ENCODE data around the gene CCDC50. TPM values are rescaled to one million over a fixed set of nuclear protein-coding genes. Genes with fewer than 3 reads are reported as not detected.

Gene CCDC50
- total and polyA plus RNA-seq, 2 donors (not counting 3 experiments of a cell fraction or from before 2014, with no cell fraction given) = 44.4 to 137 TPM

DNA sequence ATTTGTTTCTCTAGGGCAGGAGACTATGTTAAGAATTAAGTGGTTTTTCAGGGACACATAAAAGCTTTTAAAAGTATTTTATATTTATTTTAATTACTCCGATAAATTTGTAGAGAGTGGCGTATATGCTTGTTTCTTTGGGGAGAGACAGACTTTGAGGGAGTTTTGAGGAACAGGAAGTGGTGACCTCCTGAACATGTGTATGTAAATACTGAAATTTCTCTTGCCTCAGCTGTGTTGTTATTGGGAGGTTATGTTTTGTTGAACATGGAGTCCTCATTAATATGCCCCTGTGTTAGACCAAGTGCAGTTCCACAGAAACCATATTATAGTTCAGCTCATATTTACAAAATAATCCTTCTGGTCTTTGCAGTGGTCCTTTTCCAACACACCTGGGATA lies 42.9 kb downstream of the CCDC50 start:
- ChIA-PET POLR2A (no interaction called here), CTCF (no interaction called here)
- H3K79me2 ChIP-seq (ENCODE audit: control insufficient read depth, insufficient read depth, low read length) = peaks cover 47% of the 10 kb centered on the region
- no peak overlapping the region for H2AFZ ChIP-seq (ENCODE audit: low read depth, low read length)
- intact Hi-C loops (cut with micrococcal nuclease) = no loop called here
- DNase-seq (ENCODE audit: low read depth, low spot score) (no peak), FAIRE-seq (no peak)
- no peak overlapping the region for H3K4me2 ChIP-seq (ENCODE audit: insufficient read depth, low read length)
- H3K9me1 ChIP-seq (replicated peaks; ENCODE audit: control insufficient read depth, extremely low read depth, insufficient read depth, low read length) = no peaks in the 10 kb centered on the region
- BruUV-seq (replicated peaks) = no TSS peak
- TF ChIP-seq, protein P1, sequence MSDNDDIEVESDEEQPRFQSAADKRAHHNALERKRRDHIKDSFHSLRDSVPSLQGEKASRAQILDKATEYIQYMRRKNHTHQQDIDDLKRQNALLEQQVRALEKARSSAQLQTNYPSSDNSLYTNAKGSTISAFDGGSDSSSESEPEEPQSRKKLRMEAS (IDR thresholded peaks at IDR 0.05; ENCODE audit: insufficient read depth, insufficient read length) = no peak
- TF ChIP-seq POLR2AphosphoS5 (IDR thresholded peaks at IDR 0.05; ENCODE audit: insufficient read depth, low read depth, low read length) (no peak), FOS (IDR thresholded peaks at IDR 0.05; ENCODE audit: borderline replicate concordance, insufficient read depth, low read length) (no peak), POLR2A (IDR thresholded peaks at IDR 0.05; ENCODE audit: low read depth, low read length) (no peak), JUN (IDR thresholded peaks at IDR 0.05; ENCODE audit: borderline replicate concordance, insufficient read depth, insufficient read length, low read depth) (no peak), GATA2 (IDR thresholded peaks at IDR 0.05; ENCODE audit: insufficient read depth, insufficient read length, low read depth, low read length) (no peak), EZH2 (IDR thresholded peaks at IDR 0.05; ENCODE audit: borderline replicate concordance, low read depth, low read length, severe bottlenecking) (no peak), MYC (IDR thresholded peaks at IDR 0.05; ENCODE audit: low read depth, low read length) (no peak)
- TF ChIP-seq, protein P2, sequence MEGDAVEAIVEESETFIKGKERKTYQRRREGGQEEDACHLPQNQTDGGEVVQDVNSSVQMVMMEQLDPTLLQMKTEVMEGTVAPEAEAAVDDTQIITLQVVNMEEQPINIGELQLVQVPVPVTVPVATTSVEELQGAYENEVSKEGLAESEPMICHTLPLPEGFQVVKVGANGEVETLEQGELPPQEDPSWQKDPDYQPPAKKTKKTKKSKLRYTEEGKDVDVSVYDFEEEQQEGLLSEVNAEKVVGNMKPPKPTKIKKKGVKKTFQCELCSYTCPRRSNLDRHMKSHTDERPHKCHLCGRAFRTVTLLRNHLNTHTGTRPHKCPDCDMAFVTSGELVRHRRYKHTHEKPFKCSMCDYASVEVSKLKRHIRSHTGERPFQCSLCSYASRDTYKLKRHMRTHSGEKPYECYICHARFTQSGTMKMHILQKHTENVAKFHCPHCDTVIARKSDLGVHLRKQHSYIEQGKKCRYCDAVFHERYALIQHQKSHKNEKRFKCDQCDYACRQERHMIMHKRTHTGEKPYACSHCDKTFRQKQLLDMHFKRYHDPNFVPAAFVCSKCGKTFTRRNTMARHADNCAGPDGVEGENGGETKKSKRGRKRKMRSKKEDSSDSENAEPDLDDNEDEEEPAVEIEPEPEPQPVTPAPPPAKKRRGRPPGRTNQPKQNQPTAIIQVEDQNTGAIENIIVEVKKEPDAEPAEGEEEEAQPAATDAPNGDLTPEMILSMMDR (IDR thresholded peaks at IDR 0.05; ENCODE audit: extremely low read depth in 1 of 2, insufficient read depth in 1 of 2, low read depth in 1 of 2, low read length in 2 of 2) = no peak
- H3K4me3 ChIP-seq (replicated peaks in 1 of 3; ENCODE audit: insufficient read depth in 1 of 3, low read depth in 1 of 3, low read length in 3 of 3) = no peak overlapping the region
- dilution Hi-C loops (cut with MboI; ENCODE audit: extremely low pct_ligation_motif_present, low sequenced_read_pairs) = no loop called here
- H3K9me3 ChIP-seq (replicated peaks; ENCODE audit: control insufficient read depth, insufficient read depth, low read length) = no peaks in the 10 kb centered on the region
- H3K27ac ChIP-seq (ENCODE audit: insufficient read depth, low read depth, low read length) = no peak overlapping the region
- H3K4me1 ChIP-seq (ENCODE audit: control insufficient read depth, extremely low read depth, insufficient read depth, low read length) = peaks cover 33% of the 10 kb centered on the region
- H4K20me1 ChIP-seq (replicated peaks; ENCODE audit: control insufficient read depth, extremely low read depth, insufficient read depth, low read length) = no peaks in the 10 kb centered on the region
- peaks cover 9 to 28% of the 10 kb centered on the region in 2 experiments for H3K36me3 ChIP-seq (ENCODE audit: control insufficient read depth in 2 of 2, extremely low read depth in 1 of 2, insufficient read depth in 2 of 2, low read length in 2 of 2)
- no peak overlapping the region for H3K9ac ChIP-seq (replicated peaks; ENCODE audit: extremely low read depth, insufficient read depth, low read length)
- H3K27me3 ChIP-seq (ENCODE audit: control insufficient read depth in 2 of 2, insufficient read depth in 2 of 2, low read length in 2 of 2) = no peaks in the 10 kb centered on the region

Data from endothelial cell of umbilical vein (primary cell).